HG02981 (cell line): Measurements from ENCODE around the gene IL17RA.
"Not testable (repeated sequence)": the region's sequence is repeated elsewhere in the genome, so short reads cannot be mapped to it uniquely, and the experiment has no call there.

Experiments used
- ATAC-seq: cut with Tn5 transposase; IDR thresholded peaks from one replicate; pipeline ENCODE4 v1.9.1; 2021; ENCODE audit warnings: mild to moderate bottlenecking, moderate library complexity; ENCODE audit not compliant: unreplicated experiment

Gene IL17RA, protein sequence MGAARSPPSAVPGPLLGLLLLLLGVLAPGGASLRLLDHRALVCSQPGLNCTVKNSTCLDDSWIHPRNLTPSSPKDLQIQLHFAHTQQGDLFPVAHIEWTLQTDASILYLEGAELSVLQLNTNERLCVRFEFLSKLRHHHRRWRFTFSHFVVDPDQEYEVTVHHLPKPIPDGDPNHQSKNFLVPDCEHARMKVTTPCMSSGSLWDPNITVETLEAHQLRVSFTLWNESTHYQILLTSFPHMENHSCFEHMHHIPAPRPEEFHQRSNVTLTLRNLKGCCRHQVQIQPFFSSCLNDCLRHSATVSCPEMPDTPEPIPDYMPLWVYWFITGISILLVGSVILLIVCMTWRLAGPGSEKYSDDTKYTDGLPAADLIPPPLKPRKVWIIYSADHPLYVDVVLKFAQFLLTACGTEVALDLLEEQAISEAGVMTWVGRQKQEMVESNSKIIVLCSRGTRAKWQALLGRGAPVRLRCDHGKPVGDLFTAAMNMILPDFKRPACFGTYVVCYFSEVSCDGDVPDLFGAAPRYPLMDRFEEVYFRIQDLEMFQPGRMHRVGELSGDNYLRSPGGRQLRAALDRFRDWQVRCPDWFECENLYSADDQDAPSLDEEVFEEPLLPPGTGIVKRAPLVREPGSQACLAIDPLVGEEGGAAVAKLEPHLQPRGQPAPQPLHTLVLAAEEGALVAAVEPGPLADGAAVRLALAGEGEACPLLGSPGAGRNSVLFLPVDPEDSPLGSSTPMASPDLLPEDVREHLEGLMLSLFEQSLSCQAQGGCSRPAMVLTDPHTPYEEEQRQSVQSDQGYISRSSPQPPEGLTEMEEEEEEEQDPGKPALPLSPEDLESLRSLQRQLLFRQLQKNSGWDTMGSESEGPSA

GRCh38 chr22:17084554-17085276 is at the start of gene IL17RA:
TSS of gene IL17RA (plus strand) at chr22:17085000. CDS start at chr22:17085092, 92 bp downstream.
- peak; percentile 89 for ATAC-seq

- ATAC-seq, result no peak
Measured at GRCh38 chr22:17035246-17035645, 49.6 kb upstream of the IL17RA start.

DNA sequence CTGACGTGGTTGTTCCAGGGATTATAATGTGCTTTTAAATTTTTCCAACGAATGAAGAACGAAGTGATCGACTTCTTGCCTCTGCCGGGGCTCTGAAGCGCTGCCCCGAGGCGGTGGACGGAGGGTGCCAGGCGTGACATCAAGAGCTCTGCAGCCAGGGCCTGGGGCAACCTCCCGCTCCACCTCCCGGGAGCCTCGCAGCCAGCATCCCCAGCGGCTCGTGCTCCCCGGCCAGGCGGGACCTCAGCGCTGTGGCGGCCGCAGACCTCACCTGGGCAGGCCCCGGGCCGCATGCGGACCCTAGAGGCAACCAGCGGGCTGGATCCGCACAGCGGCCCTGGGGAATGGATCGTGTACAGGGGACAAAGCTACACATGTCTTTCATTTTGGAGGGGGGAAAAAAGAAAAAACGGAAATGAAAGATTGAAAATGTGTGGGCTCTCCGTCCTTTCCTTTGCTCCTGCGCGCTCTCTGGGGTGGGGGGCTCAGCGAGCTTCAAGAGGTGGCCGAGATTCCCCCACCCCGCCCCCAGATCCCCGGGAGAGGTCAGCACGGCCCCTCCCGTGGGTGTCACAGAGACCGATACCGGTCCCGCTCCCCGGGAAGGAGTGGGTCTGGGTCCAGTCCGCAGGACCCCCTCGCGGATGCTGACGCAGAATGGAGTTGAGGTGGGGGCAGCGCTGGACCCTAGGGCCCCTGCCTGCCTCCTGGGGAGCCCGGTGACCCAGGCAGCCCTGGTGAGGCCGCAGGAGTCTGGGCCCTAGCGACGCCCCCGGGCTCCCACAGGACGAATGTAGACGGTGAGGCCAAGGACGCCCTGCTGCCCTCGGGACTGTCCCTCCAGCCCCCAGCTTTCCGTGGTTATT is 48.6 kb upstream of the IL17RA start:
- ATAC-seq, result not testable (repeated sequence)

- ATAC-seq, result peak; percentile 50
Measured at GRCh38 chr22:17036842-17037711, 47.7 kb upstream of the IL17RA start.

DNA sequence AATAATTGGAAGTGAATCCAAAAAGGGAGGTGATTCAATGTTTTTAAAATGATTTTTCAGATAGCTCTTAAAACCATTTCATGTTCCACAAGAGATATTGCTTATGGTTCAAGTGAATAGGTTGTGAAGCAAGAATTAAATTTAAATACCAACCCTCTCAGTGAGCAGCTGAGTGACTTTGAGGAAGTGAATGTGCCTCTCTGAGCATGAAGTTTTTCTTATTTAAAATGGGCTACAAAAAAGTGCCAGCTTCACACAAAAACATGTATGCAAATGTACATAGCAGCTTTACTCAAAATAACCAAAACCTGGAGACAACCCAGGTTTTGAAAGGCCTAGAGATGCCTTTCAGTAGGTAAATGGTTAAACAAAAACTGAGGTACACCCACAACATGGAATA is 41.3 kb upstream of the IL17RA start:
- no peak for ATAC-seq

DNA sequence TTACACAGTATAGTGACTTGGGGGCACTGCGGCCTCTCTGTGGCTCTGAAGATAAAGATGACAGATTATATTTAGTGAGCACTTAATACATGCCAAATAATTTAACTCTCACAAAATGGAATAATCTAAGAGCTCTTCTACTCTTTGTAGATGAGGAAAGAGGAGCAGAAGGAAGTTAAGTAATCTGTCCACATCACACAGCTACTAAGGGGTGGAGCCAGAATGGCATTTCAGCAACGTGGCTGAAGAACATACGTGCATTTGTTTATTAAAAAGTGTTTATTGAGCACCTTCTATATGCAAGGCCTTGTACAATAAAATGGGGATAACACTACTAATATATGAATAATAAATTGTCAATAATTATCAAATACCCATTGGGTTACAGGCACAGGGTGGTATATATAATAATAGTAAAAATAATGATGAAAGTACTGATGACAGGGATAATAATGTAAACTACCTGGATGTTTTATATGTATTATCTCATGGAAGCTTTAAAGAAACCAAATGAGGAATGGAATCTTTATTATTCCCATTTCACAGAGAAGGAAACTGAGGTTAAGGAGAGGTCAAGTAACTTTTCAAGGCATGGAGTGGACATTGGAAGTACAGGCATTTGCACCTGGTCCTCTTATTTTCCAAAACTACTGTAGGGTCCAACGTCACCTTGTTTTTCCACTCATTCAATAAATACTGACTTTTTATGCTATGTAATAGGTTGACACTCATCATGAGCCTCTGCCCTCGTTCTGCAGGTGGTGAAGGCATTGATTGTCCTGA is 38.0 kb upstream of the IL17RA start:
- ATAC-seq, result no peak

DNA sequence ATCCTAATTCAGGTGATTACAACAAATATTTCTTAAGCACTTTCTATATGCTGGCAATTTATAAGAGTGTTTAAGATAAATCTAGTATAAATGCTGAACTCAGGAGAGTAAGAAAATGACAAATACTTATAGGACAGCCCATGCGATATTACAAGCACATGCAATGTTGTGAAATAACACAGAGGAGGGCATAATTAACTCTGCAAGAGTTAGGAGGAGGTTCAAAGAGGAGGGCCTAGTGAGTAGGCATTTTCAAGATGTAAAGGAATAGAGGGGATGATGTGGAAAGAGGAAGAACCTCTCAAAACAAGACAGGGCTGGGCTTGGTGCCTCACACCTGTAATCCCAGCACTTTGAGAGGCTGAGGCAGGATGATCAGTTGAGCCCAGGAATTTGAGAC is 37.1 kb upstream of the IL17RA start:
- no peak for ATAC-seq

GRCh38 chr22:17056058-17056457 is 28.7 kb upstream of the IL17RA start:
- no peak for ATAC-seq

- no peak for ATAC-seq
Measured at GRCh38 chr22:17056807-17057206, 28.0 kb upstream of the IL17RA start.

- ATAC-seq, result no peak
Measured at GRCh38 chr22:17057959-17058814, 26.6 kb upstream of the IL17RA start.

DNA sequence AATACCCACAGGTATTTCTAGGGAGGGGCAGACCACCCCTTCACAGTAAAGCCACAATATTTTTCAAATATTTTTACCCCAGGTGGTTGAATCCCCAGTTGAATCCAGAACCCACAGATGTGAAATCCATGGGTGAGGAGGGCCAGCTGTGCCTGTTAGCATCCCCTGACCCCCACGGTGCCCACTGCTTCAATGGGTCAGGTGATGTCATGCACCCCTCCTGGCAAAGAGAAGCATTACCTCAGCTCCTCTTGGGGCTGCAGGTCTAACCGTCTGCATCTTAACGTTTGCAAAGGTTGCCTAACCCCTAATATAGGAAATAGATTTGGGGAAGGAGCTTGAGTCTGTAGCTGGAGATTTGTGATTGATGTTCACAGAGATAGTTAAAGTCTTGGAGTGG is 24.7 kb upstream of the IL17RA start:
- ATAC-seq, result no peak

GRCh38 chr22:17063411-17064106 is 21.2 kb upstream of the IL17RA start:
- no peak for ATAC-seq

GRCh38 chr22:17064498-17065100 is 20.2 kb upstream of the IL17RA start:
- no peak for ATAC-seq

DNA sequence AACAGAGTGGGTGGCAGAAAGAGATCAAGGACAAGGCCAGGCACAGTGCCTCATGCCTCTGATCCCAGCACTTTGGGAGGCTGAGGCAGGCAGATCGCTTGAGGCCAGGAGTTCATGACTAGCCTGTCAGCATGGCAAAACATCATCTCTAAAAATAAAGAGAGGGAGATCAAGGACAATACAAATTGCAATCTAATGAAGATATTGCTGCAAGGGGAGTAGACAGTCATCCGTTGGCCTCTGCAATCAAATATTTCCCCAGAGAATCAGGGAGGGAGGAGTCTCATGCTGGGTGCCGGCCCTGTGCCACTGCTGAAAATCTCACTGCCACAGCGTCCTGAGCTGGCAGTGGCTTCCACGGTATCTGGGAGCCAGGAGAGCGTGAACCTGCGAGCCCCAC is 19.4 kb upstream of the IL17RA start:
- no peak for ATAC-seq

- no peak for ATAC-seq
Measured at GRCh38 chr22:17072877-17073276, 11.9 kb upstream of the IL17RA start.

- ATAC-seq, result no peak
Measured at GRCh38 chr22:17074648-17075002, 10.2 kb upstream of the IL17RA start.

GRCh38 chr22:17077255-17077654 is 7.5 kb upstream of the IL17RA start:
- no peak for ATAC-seq
